NCI-H1092 (cell line): ENCODE measurements around the gene MYLK.
"Not testable (repeated sequence)": the region's sequence is repeated elsewhere in the genome, so short reads cannot be mapped to it uniquely, and the experiment has no call there.

Experiments
- DNase-seq: peaks from one replicate; lab custom pipeline; 2025; lab: John Stamatoyannopoulos, UW

The MYLK gene

GRCh38 chr3:123750659-123751420 is 133.3 kb downstream of the MYLK start:
- DNase-seq: no peak

- no peak for DNase-seq
These were observed 133.9 kb downstream of the MYLK start for GRCh38 chr3:123750209-123750608.

GRCh38 chr3:123749711-123750110 is 134.4 kb downstream of the MYLK start:
- DNase-seq: no peak

- no peak for DNase-seq
These were observed 138.8 kb downstream of the MYLK start for GRCh38 chr3:123745184-123745855.

- DNase-seq: no peak
These were observed 140.1 kb downstream of the MYLK start for GRCh38 chr3:123744064-123744463.

- DNase-seq: no peak
These were observed 141.0 kb downstream of the MYLK start for GRCh38 chr3:123743121-123743520.

- no peak for DNase-seq
These were observed 143.1 kb downstream of the MYLK start for GRCh38 chr3:123741041-123741511.

- no peak for DNase-seq
These were observed 143.7 kb downstream of the MYLK start for GRCh38 chr3:123740391-123740822.

- no peak for DNase-seq
These were observed 144.4 kb downstream of the MYLK start for GRCh38 chr3:123739754-123740153.

GRCh38 chr3:123739106-123739505 is 145.0 kb downstream of the MYLK start:
- DNase-seq: no peak

GRCh38 chr3:123738522-123738921 is 145.6 kb downstream of the MYLK start:
- not testable (repeated sequence) for DNase-seq

- DNase-seq: no peak
These were observed 147.0 kb downstream of the MYLK start for GRCh38 chr3:123737168-123737567.

- DNase-seq: no peak
These were observed 148.7 kb downstream of the MYLK start for GRCh38 chr3:123735456-123735855.

- no peak for DNase-seq
These were observed 149.6 kb downstream of the MYLK start for GRCh38 chr3:123734527-123734902.

GRCh38 chr3:123733805-123734526 is 150.2 kb downstream of the MYLK start:
- DNase-seq: no peak

- DNase-seq: no peak
These were observed 150.8 kb downstream of the MYLK start for GRCh38 chr3:123733341-123733740.

- no peak for DNase-seq
These were observed 151.7 kb downstream of the MYLK start for GRCh38 chr3:123732447-123732846.

GRCh38 chr3:123730829-123731228 is 153.3 kb downstream of the MYLK start:
- DNase-seq: no peak

- DNase-seq: no peak
These were observed 155.1 kb downstream of the MYLK start for GRCh38 chr3:123728991-123729390.

GRCh38 chr3:123728014-123728413 is 156.1 kb downstream of the MYLK start:
- DNase-seq: no peak

GRCh38 chr3:123725652-123726400 is 158.3 kb downstream of the MYLK start:
- DNase-seq: no peak

GRCh38 chr3:123724306-123724705 is 159.8 kb downstream of the MYLK start:
- no peak for DNase-seq
